Colonic mucosa (tissue), 4 donors: ENCODE measurements around the gene EN1. TPM values are rescaled to one million over a fixed set of nuclear protein-coding genes. Genes with fewer than 3 reads are reported as not detected.

Experiments
- DNase-seq: peaks from one replicate; pipeline ENCODE4 v3.0.0-alpha.2; 2020
- H3K27ac ChIP-seq: fragments of 200-600 bp; one replicate; pipeline ENCODE4 v1.8.0; 2021
- H3K27me3 ChIP-seq: fragments of 200-600 bp; one replicate; pipeline ENCODE4 v1.8.0; 2021
- H3K36me3 ChIP-seq: fragments of 200-600 bp; one replicate; pipeline ENCODE4 v1.8.0; 2021
- H3K4me1 ChIP-seq: fragments of 200-600 bp; one replicate; pipeline ENCODE4 v1.8.0; 2021; ENCODE audit warnings: mild to moderate bottlenecking
- H3K4me3 ChIP-seq: fragments of 200-600 bp; one replicate; pipeline ENCODE4 v1.8.0; 2021
- H3K9ac ChIP-seq, 2 donors: one replicate each; pipeline ENCODE4 v1.7.0; 2013; ENCODE audit warnings: control low read depth in 2 of 2, low read depth in 2 of 2, low read length in 2 of 2
- H3K9me3 ChIP-seq: fragments of 200-600 bp; one replicate; pipeline ENCODE4 v1.8.0; 2021
- CTCF ChIP-seq: fragments of 200-600 bp; IDR thresholded peaks from one replicate; pipeline ENCODE4 v1.8.0; 2022; ENCODE audit warnings: antibody characterized with exemption, mild to moderate bottlenecking
- intact Hi-C: fragments of 100-400 bp; cut with DNase I; formaldehyde crosslinking; loops from one replicate; pipeline ENCODE4 v1.14.1; 2022
- total RNA-seq, 2 donors: library from RNA; stranded (reverse); fragmentation: NEBNext Ultra II Directional in 1 of 2; extraction: Animal tissue kit (Norgen Biotek cat#: 25700) in 1 of 2; gene quantifications; one replicate each; pipeline ENCODE4 v1.2.1, GENCODE V29; 2021
- donor health status: healthy.
- donor health status: DM: no; HTN: no; CAD: no.
- donor health status: DM: no; HTN: no; CAD: no.

The EN1 gene
- total RNA-seq, 2 donors from 2014 or later, result not detected

DNA sequence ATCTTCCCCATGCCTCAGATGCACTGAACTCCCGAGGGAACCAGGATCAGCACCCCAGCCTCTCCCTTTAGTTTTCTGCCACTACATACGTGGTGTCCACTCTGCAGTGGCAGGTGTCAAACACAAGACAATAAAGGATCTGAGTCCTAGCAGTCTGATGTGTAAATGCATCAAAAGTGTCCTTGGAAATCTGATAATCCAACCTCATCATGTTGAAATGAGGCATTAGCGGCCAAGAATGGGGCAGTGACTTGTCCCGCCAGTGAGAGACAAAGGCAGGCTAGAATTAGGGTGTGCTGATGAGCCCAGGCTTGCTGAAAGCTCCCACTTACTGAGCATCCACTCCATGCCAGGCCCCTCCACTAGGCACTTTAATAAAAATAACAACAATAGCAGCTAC is 52.9 kb downstream of the EN1 start:
- no peaks in the 10 kb centered on the region for H3K27me3 ChIP-seq
- no peaks in the 10 kb centered on the region for H3K36me3 ChIP-seq
- H3K4me1 ChIP-seq, result no peaks in the 10 kb centered on the region
- no peak overlapping the region for H3K27ac ChIP-seq
- intact Hi-C loops, result no loop called here
- no peak overlapping the region for H3K9ac ChIP-seq
- TF ChIP-seq CTCF, result no peak
- no peak for DNase-seq
- no peak overlapping the region for H3K4me3 ChIP-seq
- no peaks in the 10 kb centered on the region for H3K9me3 ChIP-seq

Other genes with a start within 250 kb of the EN1 start
- gene MARCO, start 94.5 kb upstream of the EN1 start, total RNA-seq, result 1 to 10 TPM in 1 of 2 donors, under 1 TPM in 1; 0.77 to 3.7 TPM